22Rv1 (cell line): ENCODE results near the gene FBXO2.

Experiments
- ZFX ChIP-seq: fragments of 450-650 bp; IDR thresholded peaks from 2 replicates; pipeline ENCODE4 v1.6.1; 2017; ENCODE audit warnings: antibody characterized with exemption, borderline replicate concordance
- TF ChIP-seq, protein P1 (sequence below): fragments of 450-650 bp; IDR thresholded peaks from 2 replicates; pipeline ENCODE4 v1.5.1; 2017; ENCODE audit warnings: mild to moderate bottlenecking

DNA sequence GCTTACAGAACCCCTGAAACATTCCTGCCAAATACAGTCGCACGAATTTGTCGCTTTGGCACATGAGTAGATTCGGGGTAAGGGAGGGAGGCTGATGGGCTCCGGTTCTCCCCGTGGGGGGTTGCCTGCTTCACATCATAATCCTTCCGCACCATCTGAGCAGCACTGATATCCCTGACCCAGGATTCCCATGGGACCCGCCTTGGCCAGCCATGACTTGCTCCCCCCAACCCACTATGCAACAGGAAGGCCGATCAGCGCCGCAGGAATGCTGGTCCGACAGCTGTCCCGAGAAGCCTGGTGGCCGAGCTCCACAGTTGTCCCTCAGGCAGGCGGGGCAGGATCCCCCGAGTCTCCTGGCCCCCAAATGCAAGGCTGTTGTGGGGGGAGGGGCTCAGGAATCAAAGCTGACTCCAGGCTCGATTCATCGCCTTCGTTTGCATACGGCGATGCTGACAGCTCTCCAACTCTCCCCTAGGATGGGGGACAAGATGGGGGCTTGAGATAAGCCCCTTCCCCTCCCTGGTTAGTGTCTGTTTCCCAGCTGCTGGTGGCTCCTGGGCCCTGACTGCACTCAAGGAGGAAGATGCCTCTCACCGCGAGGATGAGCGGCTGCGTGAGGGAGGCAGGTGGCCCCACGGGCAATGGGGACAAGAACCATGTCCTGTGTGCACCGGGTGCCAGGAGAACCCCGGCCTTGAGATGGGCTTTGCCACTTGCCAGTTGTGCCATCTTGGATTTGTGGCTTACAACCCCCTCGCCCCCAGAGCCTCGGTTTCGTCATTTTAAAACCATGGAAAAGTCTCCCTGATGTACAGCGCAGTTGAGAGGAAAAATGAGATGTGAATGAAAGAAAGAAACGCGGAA lies 46.6 kb upstream of the FBXO2 start:
- TF ChIP-seq, protein P1, sequence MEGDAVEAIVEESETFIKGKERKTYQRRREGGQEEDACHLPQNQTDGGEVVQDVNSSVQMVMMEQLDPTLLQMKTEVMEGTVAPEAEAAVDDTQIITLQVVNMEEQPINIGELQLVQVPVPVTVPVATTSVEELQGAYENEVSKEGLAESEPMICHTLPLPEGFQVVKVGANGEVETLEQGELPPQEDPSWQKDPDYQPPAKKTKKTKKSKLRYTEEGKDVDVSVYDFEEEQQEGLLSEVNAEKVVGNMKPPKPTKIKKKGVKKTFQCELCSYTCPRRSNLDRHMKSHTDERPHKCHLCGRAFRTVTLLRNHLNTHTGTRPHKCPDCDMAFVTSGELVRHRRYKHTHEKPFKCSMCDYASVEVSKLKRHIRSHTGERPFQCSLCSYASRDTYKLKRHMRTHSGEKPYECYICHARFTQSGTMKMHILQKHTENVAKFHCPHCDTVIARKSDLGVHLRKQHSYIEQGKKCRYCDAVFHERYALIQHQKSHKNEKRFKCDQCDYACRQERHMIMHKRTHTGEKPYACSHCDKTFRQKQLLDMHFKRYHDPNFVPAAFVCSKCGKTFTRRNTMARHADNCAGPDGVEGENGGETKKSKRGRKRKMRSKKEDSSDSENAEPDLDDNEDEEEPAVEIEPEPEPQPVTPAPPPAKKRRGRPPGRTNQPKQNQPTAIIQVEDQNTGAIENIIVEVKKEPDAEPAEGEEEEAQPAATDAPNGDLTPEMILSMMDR: no peak
- TF ChIP-seq ZFX: no peak
